GM19397 (cell line): ENCODE data around the gene ITGA3.
A peak's percentile ranks its signal among the peaks of the same experiment; 100 is the strongest.

Source experiments
- ATAC-seq: cut with Tn5 transposase; IDR thresholded peaks from one replicate; pipeline ENCODE4 v1.9.1; 2021; ENCODE audit warnings: mild to moderate bottlenecking, moderate library complexity; ENCODE audit not compliant: unreplicated experiment

Gene ITGA3

GRCh38 chr17:50090971-50091917 lies 35.3 kb downstream of the ITGA3 start:
- no peak for ATAC-seq

DNA sequence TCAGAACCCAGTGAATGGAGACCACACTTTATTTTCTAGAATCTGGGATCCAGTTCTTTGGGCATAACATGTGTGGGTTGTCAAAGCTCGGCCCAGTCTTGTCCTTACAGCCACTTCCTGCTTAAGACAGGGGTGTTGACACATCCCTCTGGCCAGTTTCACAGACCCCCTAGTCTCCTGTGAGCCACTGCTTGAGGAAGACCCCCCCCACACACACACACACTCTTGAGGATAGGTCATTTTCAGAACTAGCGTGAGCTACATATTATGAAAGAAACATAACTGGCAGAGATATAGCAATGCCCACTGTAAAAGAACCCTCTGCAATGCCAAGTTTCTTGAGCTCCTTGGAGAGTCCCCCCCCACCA lies 36.0 kb downstream of the ITGA3 start:
- no peak for ATAC-seq

DNA sequence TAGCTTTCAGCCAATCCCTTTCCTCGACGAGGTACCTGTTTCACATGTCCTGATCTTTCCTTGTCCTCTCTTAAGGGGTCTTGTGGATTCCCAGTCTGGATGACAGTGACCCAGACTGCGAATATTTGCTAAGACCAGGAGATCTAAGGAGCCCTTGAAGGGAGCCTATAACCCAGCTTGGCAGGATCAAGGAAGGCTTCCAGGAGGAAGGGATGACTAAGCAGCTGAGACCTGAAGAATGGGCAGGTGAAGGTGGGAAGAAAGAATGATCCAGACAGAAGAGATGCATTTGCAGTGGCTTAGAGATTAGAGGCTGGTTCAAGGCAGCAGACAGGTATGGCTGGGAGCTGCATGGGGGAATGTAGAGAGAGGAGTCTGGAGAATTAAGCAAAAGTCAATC lies 37.3 kb downstream of the ITGA3 start:
- ATAC-seq: no peak

DNA sequence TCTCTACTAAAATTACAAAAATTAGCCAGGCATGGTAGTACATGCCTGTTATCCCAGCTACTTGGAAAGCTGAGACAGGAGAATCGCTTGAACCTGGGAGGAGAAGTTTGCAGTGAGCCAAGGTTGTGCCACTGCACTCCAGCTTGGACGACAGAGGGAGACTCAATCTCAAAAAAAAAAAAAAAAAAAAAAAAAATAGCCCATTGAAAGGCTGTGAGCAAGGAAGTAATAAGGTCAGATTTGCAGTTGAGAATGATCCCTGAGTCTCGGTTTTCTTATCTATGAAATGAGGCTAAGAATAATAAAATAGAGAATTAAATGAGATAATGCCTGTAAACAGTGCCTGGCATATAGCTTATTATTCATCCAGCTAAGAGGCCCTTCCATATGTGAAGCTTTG lies 37.9 kb downstream of the ITGA3 start:
- no peak for ATAC-seq

DNA sequence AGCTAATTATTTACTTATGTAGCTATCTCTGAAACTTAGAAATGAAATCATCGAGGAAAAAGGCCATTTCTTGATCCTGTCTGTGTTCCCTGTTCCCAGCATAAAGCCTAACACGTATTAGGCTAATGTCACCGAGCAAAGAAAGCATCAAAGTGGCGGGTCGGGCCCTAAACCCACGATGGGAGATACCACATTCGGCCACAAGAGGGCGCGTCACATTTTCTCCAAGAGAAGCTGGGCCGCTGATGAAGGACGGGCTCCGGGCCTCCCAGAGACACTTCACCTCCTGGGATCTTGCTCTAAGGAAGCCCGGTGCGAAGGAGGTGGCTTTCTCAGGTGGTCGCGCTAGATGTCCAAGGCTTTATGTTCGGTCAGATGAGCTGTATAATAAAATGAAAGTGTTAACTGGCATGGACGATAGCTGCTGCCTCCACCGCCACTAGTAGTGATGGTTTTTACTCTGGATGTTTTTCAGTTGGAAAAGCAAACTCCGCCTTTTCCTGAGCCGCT lies 38.4 kb downstream of the ITGA3 start:
- peak; percentile 34 for ATAC-seq

- ATAC-seq: peak; percentile 90
Observed at GRCh38 chr17:50094753-50095619, 39.1 kb downstream of the ITGA3 start, which contains the start of gene PDK2. Gene PDK2 (plus strand): TSS chr17:50095351. CDS start chr17:50095436, 85 bp downstream.

DNA sequence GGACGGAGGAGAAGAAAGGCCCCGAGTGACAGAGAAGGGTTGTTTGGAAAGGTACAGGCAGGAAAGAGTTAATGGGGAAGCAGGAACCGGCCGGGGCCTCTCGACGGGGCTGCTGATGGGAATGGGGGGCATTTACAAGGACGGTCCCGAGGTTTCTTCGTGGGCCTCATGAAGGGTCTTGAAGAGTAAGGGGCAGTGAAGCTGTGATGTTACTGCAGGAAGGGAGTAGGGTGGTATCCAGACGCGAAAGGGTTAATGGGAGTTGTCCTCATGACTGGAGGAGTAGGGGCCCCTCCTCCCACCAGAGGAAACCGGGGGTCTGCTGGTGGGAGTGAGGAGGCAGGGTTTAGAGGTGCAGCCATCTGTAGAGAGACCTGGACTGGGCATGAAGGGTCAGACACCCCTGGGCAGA lies 39.7 kb downstream of the ITGA3 start:
- ATAC-seq: no peak

DNA sequence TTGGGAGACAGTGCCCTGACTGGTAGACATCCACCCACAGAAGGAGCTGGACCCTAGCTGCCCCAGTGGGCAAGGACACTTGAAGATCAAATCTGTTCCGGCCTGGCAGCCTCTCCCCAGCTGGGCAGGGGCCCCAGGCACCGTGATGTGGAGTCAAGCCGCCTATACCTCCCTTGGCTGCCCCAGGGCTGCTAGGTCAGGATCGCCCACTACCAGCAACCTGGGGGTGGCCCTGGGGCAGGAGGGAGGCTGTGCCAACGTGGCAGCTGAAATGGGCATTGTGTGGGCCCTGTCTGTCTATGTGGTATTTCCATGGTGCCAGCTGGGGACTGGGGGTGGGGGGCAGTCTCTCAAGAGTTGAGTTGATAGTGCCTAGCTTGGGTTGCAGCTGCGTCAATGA lies 40.2 kb downstream of the ITGA3 start:
- ATAC-seq: no peak

DNA sequence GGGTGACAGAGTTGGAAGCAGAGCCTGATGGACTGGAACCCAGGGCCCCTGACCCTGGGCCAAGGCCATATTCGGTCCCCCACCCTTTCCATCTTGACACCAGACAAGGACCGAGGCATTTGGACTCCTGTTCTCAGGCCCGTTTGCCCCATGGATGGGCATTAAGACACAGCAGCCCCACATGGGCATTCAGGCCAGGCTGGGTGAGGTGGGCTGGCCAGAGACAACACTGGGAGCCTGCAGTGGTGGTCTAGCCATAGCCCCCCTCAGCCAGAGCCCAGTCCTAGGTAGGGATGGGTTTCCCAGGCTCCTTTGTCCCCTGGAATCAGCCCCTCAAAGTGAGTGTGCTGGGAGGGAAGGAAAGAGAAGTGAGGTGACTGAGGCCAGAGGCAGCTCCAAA lies 40.8 kb downstream of the ITGA3 start:
- ATAC-seq: no peak

GRCh38 chr17:50097455-50097854 lies 41.5 kb downstream of the ITGA3 start:
- no peak for ATAC-seq

GRCh38 chr17:50097926-50098325 lies 42.0 kb downstream of the ITGA3 start:
- ATAC-seq: no peak

- no peak for ATAC-seq
Observed at GRCh38 chr17:50098583-50098982, 42.7 kb downstream of the ITGA3 start.

GRCh38 chr17:50099003-50099402 lies 43.1 kb downstream of the ITGA3 start:
- no peak for ATAC-seq

GRCh38 chr17:50100480-50100883 lies 44.6 kb downstream of the ITGA3 start:
- ATAC-seq: no peak

DNA sequence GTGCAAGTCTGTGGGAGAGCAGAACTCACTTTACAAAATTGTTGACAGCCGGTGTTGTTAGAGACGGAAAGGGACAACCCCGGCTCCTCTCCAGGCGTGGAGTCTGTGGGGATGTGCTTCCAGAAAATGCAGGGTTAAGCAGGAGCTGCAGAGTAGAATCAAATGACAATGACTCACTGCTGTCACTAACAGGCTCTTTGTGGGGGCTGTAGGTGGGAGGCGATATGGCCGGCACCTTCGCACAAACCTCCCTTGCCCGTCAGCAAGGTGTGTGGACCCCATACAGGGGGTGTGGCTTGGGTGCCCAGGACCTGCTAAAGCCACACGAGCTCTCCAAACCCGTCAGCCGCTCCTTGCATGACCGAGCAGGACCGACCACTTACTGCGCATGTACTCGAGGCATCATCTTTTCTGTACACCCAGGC lies 45.0 kb downstream of the ITGA3 start:
- ATAC-seq: no peak

- ATAC-seq: no peak
Observed at GRCh38 chr17:50101346-50102163, 45.6 kb downstream of the ITGA3 start.

- ATAC-seq: no peak
Observed at GRCh38 chr17:50102164-50102991, 46.5 kb downstream of the ITGA3 start.

GRCh38 chr17:50103252-50103651 lies 47.3 kb downstream of the ITGA3 start:
- ATAC-seq: no peak

- ATAC-seq: no peak
Observed at GRCh38 chr17:50103941-50104340, 48.0 kb downstream of the ITGA3 start.

- no peak for ATAC-seq
Observed at GRCh38 chr17:50105811-50106210, 49.9 kb downstream of the ITGA3 start.
